Common myeloid progenitor, CD34-positive (primary cell): ENCODE results near the gene ROBO1.

Experiments used
- CTCF ChIA-PET: fragments of 350-600 bp; sonication (Branson Sonifier 250); formaldehyde crosslinking; loops from one replicate; lab custom pipeline; 2021; ENCODE audit warnings: antibody characterized with exemption; lab: Charles Lee
- POLR2A ChIA-PET: fragments of 350-600 bp; sonication (Branson Sonifier 250); formaldehyde crosslinking; loops from one replicate; lab custom pipeline; 2021; ENCODE audit warnings: antibody characterized with exemption; lab: Charles Lee
- DNase-seq, 3 donors: peaks; one replicate each; pipeline versions ENCODE4 v3.0.0 to v3.0.0-alpha.2; 2013
- H3K27ac ChIP-seq, 2 experiments: 1 replicate in 1 of 2; 2 replicates in 1 of 2; pipeline ENCODE4 v1.7.0; 2013; ENCODE audit warnings: inconsistent platforms in 2 of 2, low read length in 2 of 2, mild to moderate bottlenecking in 2 of 2, low read depth in 1 of 2, moderate library complexity in 1 of 2; ENCODE audit not compliant: severe bottlenecking in 2 of 2, insufficient read depth in 1 of 2, poor library complexity in 1 of 2
- H3K27me3 ChIP-seq, 5 experiments: replicated peaks in 2 of 5; 1 replicate in 3 of 5; 2 replicates in 2 of 5; pipeline versions ENCODE4 v1.6.1 to v1.7.0; 2013; ENCODE audit warnings: low read length in 4 of 5, mild to moderate bottlenecking in 2 of 5, moderate library complexity in 2 of 5, inconsistent platforms in 1 of 5; ENCODE audit not compliant: insufficient read depth in 5 of 5, control insufficient read depth in 4 of 5
- H3K36me3 ChIP-seq, 4 experiments: 1 replicate in 2 of 4; 2 replicates in 2 of 4; pipeline versions ENCODE4 v1.6.1 to v1.7.0; 2013; ENCODE audit warnings: low read length in 3 of 4, control low read depth in 1 of 4, mild to moderate bottlenecking in 1 of 4; ENCODE audit not compliant: control insufficient read depth in 4 of 4, insufficient read depth in 4 of 4
- H3K4me1 ChIP-seq, 4 experiments: 1 replicate in 3 of 4; 2 replicates in 1 of 4; pipeline versions ENCODE4 v1.6.1 to v1.7.1; 2013; ENCODE audit warnings: low read length in 3 of 4, mild to moderate bottlenecking in 3 of 4, control low read depth in 1 of 4, inconsistent platforms in 1 of 4, moderate library complexity in 1 of 4; ENCODE audit not compliant: control insufficient read depth in 4 of 4, insufficient read depth in 4 of 4; ENCODE audit errors: control extremely low read depth in 1 of 4
- H3K4me3 ChIP-seq, 7 experiments: 1 replicate in 4 of 7; 2 replicates in 3 of 7; pipeline versions ENCODE4 v1.5.1 to v1.7.0; 2013; ENCODE audit warnings: mild to moderate bottlenecking in 7 of 7, low read length in 6 of 7, moderate library complexity in 6 of 7, inconsistent platforms in 2 of 7, low read depth in 2 of 7, control low read depth in 1 of 7; ENCODE audit not compliant: insufficient read depth in 4 of 7, control insufficient read depth in 1 of 7; ENCODE audit errors: extremely low read depth in 1 of 7
- H3K9me3 ChIP-seq, 5 experiments: 1 replicate in 4 of 5; 2 replicates in 1 of 5; pipeline versions ENCODE4 v1.6.1 to v1.7.1; 2013; ENCODE audit warnings: low read length in 4 of 5, mild to moderate bottlenecking in 2 of 5, inconsistent platforms in 1 of 5, low read depth in 1 of 5, moderate library complexity in 1 of 5; ENCODE audit not compliant: control insufficient read depth in 4 of 5, insufficient read depth in 2 of 5; ENCODE audit errors: control extremely low read depth in 1 of 5
- WGBS: methylation state at CpG from one replicate; pipeline ENCODE4 v1.1.5; 2013; ENCODE audit not compliant: insufficient coverage; 5-methylcytosine and 5-hydroxymethylcytosine counted together

The ROBO1 gene

DNA sequence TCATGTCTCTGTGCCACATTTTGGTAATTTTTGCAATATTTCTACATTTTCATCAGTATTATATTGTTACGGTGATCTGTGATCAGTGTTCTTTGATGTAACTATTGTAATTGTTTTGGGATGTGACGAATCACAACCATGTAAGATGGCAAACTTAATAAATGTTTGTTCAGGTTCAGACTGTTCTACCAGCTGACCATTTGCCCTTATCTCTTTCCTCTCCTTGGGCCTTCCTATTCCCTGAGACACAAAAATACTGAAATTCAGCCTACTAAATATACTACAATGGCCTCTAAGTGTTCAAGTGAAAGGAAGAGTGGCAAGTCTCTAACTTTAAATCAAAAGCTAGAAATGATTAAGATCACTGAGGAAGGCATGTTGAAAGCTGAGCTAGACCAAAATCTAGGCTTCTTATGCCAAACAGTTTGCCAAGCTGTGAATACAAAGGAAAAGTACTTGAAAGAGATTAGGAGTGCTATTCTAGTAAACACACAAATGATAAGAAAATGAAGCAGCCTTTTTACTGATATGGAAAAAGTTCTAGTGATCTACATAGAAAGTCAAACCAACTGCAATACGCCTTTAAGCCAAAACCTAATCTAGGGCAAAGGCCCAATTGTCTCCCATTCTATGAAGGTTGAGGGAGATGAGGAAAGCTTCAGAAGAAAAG lies 952.8 kb downstream of the ROBO1 start:
- no peaks in the 10 kb centered on the region for H3K9me3 ChIP-seq
- H3K27ac ChIP-seq: no peak overlapping the region
- ChIA-PET POLR2A (no interaction called here), CTCF (no interaction called here)
- no peaks in the 10 kb centered on the region for H3K4me1 ChIP-seq
- H3K4me3 ChIP-seq: no peak overlapping the region
- H3K36me3 ChIP-seq: no peaks in the 10 kb centered on the region
- no peaks in the 10 kb centered on the region for H3K27me3 ChIP-seq
- no peak for DNase-seq
- WGBS: no CpG with 5 or more reads among the region's 3 CpGs

DNA sequence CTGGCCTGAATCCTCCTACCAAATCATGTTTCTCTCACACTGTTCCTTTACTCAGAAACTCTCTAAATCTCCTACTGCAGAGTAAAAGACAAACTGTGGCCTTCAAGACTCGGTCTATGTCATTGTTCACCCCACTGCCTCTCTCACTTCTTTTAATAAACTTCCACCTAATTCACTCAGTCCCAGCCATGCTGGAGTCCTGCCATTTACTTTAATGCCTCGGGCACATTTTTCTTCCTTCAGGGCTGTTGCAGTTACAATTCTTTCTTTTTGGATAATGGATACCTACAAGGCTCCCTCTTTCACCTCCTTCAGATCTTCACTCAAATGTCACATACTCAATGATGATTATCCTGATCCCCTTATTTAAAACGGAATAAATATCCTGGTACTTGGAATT lies 955.6 kb downstream of the ROBO1 start:
- WGBS: 96% methylated on average over 3 of the region's 3 CpGs
- DNase-seq: no peak
- CTCF ChIA-PET: no interaction called here
- no peak overlapping the region for H3K27ac ChIP-seq
- POLR2A ChIA-PET: no interaction called here
- H3K9me3 ChIP-seq: no peaks in the 10 kb centered on the region
- no peaks in the 10 kb centered on the region for H3K36me3 ChIP-seq
- H3K27me3 ChIP-seq: no peaks in the 10 kb centered on the region
- H3K4me3 ChIP-seq: no peak overlapping the region
- no peaks in the 10 kb centered on the region for H3K4me1 ChIP-seq

DNA sequence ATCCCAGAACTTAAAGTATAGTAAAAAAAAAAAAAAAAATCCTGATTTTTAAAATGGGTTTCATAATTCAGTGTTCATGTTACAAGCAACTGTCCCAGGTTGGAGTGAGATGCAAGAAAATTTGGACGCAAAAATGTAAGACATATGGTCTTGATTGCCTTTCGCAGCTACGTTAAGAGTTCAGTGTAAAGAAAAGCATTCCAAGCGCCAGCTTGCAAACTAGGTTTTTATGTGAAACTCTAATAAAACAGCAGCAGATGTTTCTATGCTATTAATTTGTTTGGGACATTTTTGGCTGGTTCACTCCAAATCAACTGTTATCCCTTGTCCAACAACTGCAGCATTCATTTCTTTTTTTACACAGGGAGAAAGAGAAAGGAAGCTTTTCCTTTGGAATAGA lies 957.8 kb downstream of the ROBO1 start:
- 100% methylated on average over 1 of the region's 4 CpGs for WGBS
- Histone ChIP-seq H3K4me1 (no peaks in the 10 kb centered on the region), H3K9me3 (no peaks in the 10 kb centered on the region), H3K4me3 (no peak overlapping the region), H3K36me3 (no peaks in the 10 kb centered on the region), H3K27me3 (no peaks in the 10 kb centered on the region), H3K27ac (no peak overlapping the region)
- CTCF ChIA-PET: interaction anchor here (0.7 kb wide), 1 partner anchor 10 kb away, joined by 3 read pairs; no protein-coding TSS in a partner anchor
- DNase-seq: no peak
- POLR2A ChIA-PET: no interaction called here

DNA sequence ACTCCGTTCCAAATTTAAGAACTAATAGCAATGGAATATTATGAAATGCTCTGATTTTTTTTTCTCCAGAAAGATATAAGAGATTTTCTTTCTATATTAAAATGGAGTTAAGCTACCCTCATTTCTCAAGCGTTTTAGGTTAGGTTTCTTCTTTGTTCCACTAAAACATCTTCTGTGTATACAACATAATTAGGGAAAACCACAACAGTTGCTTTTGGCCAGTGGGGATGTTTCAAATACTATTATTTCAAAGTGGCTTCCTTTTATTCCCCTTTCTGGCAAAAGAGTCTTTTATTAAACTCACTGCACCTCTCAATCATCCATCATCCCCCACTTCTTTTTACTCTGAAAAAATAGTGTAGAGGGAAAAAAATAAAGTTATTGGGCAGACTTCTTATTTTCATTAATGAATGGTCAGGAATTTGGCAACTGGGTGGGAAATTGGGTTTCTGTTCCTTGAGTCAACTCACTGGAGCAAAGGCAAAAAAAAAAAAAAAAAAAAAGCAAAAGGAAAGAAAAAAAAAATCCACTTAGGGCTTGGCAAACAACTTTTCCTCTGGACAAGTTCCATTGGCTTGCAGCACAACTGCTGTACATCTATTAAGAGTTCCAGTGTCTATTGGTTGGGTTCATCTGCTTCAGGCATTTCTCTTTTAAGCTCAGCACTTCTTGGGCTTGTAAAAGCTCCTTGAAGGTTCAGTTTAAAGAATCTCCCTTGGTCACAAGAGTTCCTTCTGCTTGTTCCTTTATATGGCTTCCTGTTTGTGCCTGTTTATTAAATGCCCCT lies 963.4 kb downstream of the ROBO1 start:
- Histone ChIP-seq H3K4me3 (no peak overlapping the region), H3K27ac (no peak overlapping the region), H3K27me3 (no peaks in the 10 kb centered on the region), H3K9me3 (no peaks in the 10 kb centered on the region), H3K4me1 (peaks cover 0 to 2% (median 0%) of the 10 kb centered on the region in 4 experiments), H3K36me3 (no peaks in the 10 kb centered on the region)
- ChIA-PET CTCF (no interaction called here), POLR2A (no interaction called here)
- DNase-seq: no peak
- no CpG with 5 or more reads among the region's 2 CpGs for WGBS

DNA sequence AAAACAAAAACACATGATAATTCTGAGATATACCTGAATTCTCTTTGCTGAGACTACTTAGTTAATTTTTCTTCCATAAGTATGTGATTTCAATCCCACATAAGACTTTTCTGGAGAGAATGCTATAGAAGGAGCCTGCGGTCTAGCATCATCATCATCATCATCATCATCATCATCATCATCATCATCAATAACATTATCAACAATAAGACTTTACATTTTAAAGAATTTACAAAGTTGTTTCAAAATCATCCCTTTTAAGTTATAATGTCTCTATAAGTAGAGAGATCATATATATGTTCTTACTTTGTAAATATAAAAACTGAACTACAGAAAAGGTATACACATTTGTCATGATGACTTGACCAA lies 965.3 kb downstream of the ROBO1 start:
- POLR2A ChIA-PET: no interaction called here
- H3K4me3 ChIP-seq: no peak overlapping the region
- WGBS: no CpG with 5 or more reads among the region's 1 CpG

DNA sequence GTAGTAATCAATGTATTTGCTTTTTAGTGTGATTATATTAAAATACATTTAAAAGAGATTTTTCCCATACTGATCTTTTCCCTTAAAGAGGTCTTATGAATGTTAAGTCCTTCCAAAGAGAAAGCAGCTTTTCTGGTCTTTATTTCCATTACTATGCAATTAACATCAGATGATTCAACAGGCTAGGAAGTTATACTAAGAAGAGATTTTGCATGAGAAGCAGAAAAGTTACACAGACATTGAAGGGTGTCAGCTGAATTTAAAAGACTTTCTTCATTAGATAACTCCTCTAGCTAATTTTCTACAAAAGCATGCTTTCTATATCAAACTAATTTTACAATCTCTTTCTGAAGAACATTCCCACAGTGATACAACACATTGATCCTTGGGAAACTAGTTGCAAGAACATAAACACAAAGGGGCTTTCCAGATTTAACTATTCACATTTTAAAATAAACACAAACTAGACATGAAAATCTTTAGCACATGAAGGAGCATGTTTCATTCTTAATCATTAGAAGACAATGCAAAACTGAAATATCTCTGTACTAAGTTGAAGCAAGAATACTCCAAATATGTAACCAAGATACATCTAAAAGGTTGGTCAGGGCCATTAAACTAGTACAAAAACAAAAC lies 965.8 kb downstream of the ROBO1 start:
- CTCF ChIA-PET: no interaction called here
- no peak overlapping the region for H3K4me3 ChIP-seq
- peaks cover 0 to 2% (median 0%) of the 10 kb centered on the region in 4 experiments for H3K4me1 ChIP-seq
- H3K27me3 ChIP-seq: no peaks in the 10 kb centered on the region
- H3K9me3 ChIP-seq: no peaks in the 10 kb centered on the region
- POLR2A ChIA-PET: no interaction called here
- no peaks in the 10 kb centered on the region for H3K36me3 ChIP-seq
- no peak overlapping the region for H3K27ac ChIP-seq
- DNase-seq: no peak

More for the DNA sequence above, 965.3 kb downstream of the ROBO1 start:
- DNase-seq: no peak
- peaks cover 0 to 2% (median 0%) of the 10 kb centered on the region in 4 experiments for H3K4me1 ChIP-seq
- H3K27ac ChIP-seq: no peak overlapping the region
- H3K27me3 ChIP-seq: no peaks in the 10 kb centered on the region
- H3K9me3 ChIP-seq: no peaks in the 10 kb centered on the region
- H3K36me3 ChIP-seq: no peaks in the 10 kb centered on the region
- CTCF ChIA-PET: no interaction called here

DNA sequence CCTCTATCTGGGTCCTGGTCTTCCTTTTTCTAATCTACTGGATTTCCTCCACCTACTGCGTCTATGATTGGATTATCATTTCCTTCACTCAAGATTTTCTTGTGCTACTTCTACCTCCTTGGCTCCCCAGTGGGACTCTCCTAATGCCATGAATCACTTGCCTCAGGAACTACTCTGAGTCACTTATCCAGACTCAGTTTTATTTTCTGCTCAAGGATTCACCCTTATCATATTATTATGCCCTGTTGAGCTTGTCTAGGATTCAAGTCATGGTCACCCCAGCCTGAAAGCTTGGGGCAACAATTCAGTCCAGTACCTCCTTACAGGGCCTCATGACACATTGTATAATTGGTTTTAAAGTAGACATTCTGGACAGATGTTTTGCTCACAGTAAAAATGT lies 968.1 kb downstream of the ROBO1 start:
- 100% methylated on average over 1 of the region's 1 CpG for WGBS
- no peaks in the 10 kb centered on the region for H3K27me3 ChIP-seq
- peaks cover 0 to 2% (median 0%) of the 10 kb centered on the region in 4 experiments for H3K4me1 ChIP-seq
- ChIA-PET CTCF (interaction anchor here (1.0 kb wide), 1 partner anchor 10 kb away, joined by 3 read pairs; no protein-coding TSS in a partner anchor), POLR2A (no interaction called here)
- H3K27ac ChIP-seq: no peak overlapping the region
- H3K4me3 ChIP-seq: no peak overlapping the region
- no peaks in the 10 kb centered on the region for H3K9me3 ChIP-seq
- no peaks in the 10 kb centered on the region for H3K36me3 ChIP-seq
- DNase-seq: no peak
